Stimulated activated CD4-positive, alpha-beta T cell treated with anti-CD3 and anti-CD28 coated beads, Interleukin-1b, Interleukin-23, amount 100 ng/mL, for 4 hours (primary cell): ENCODE data around the gene NUS1.
"Not testable (repeated sequence)": the region's sequence is repeated elsewhere in the genome, so short reads cannot be mapped to it uniquely, and the experiment has no call there.

Experiments used
- DNase-seq, 2 donors: peaks; one replicate each; pipeline ENCODE4 v3.0.0-alpha.2; 2020; ENCODE audit warnings: low read depth in 2 of 2

NUS1 gene

DNA sequence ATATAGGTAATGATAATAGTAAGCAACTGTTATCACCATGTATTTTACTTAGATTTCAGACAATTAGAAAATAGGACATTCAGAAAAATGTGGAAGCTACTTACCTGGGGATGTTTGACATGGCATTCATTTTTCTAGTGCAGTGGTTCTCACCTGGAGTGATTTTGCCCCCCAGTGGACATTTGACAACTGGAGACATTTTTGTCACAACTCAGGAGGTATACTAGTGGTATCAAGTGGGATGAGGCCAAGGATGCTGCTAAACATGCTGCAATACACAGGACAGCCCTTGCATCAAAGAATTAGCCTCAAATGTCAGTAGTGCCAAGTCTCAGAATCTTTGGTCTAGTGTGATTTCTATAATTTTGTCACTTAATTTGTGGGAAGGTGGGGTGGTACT, 36.1 kb downstream of the NUS1 start:
- DNase-seq: no peak

DNA sequence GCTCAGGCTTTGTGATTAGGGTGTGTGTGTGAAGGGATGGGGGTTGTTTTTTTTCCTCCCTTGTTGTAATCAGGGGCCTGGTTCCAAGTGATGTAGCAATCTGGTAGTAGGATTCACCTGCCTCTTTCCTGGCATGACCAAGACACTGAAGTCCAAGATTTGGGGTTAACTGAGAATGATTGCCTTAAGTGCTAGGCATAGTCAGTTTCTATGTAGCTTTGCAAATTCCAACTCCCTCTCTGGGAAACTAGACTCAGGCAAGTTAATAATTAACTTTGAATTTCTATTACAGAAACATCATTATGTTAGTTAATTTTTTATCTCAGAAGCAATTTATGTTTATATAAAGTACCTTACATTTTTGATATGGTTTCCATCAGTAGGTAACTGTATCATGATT, 43.6 kb downstream of the NUS1 start:
- no peak for DNase-seq

DNA sequence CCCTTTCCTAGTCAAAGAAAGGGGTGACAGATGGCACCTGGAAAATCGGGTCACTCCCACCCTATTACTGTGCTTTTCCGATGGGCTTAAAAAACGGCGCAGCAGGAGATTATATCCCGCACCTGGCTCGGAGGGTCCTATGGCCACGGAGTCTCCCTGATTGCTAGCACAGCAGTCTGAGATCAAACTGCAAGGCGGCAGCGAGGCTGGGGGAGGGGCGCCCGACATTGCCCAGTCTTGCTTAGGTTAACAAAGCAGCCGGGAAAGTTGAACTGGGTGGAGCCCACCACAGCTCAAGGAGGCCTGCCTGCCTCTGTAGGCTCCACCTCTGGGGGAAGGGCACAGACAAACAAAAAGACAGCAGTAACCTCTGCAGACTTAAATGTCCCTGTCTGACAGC, 46.3 kb downstream of the NUS1 start:
- not testable (repeated sequence) for DNase-seq

DNA sequence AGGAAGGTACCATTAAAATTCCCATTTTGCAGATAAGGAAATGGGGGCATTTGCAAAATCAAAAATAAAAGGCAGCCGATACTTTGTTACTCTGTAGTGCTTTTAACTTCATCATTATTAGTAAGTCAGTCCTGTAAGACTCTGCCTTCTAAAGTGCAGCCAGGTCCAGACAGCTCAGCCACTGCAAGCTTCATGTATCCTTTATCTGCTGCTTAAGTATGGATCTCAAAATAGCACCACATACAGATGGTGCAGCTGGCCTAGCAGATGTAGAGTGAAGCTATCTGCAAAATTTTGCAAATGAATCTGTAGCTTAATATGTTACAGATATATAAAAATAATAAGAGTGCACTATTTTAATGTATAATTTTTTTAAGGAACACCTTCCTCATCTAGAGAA, 53.4 kb downstream of the NUS1 start:
- no peak for DNase-seq

DNA sequence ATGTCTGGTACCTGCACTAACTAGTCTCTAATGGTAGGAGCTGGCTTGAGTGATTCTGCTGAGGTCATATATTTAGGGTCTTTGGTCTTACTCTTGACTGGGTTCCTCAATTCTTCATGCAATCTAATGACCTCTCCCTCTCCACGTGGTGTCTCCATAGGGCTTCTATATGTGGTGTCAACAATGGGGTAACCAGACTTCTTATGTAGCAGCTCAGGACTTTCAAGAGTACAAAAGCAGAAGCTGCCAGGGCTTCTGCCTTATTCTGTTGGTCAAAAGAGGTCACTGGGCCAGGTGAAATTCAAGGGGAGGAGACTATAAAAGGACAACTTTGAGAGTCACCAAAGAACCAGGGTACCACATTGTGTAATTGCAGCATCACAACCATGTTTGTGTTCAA, 54.3 kb downstream of the NUS1 start:
- DNase-seq: no peak

DNA sequence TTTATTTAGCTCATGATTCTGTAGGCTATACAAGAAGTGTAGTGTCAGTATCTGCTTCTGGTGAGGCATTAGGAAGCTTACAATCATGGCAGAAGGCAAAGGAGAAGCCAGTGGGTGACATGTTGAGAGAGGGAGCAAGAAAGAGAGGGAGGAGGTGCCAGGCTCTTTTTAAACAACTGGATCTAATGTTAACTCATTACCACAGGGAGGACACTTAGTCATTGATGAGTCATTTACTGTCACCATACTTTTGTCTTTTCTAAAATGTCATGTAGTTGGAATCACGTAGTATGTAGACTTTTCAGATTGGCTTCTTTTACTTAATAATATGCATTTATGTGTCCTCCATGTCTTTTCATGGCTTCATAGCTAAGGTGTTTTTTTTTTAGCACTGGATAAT, 58.1 kb downstream of the NUS1 start:
- DNase-seq: no peak

DNA sequence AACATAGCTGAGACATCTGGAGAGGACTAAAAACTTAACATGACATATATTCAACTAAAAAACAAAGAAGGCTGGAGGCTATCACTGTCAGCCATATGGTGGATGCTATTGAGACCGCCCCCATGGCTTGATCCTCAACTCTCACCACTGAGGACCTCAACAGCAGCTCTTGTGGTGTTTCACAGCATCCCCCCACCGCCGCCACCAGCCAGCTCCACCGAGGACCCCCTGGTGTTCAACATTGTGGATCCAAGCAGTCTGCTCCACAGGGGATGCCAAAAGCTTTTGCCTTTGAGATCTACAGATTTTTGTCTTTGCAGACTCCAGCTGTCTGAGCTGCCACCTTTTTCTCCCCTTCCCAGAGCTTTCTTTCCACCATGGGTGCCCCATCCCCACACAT, 64.6 kb downstream of the NUS1 start:
- no peak for DNase-seq

DNA sequence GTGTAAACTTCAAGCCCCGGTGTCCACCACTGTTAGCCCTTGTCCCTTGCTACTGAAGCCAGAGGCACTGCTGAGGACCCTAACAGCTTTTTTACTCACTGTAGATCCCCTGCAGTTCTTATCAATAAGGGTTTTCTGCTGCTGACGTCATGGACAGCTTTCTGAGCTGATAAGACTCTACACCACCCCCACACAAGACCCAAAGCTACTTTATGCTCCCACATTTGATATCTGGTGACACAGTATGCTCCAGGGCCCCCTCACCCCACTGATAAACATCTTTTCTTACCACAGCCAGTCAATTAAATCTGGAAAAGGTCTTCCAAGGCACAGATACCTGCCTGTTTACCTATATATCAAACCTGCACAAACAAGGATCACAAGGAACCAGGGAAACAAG, 65.3 kb downstream of the NUS1 start:
- no peak for DNase-seq

DNA sequence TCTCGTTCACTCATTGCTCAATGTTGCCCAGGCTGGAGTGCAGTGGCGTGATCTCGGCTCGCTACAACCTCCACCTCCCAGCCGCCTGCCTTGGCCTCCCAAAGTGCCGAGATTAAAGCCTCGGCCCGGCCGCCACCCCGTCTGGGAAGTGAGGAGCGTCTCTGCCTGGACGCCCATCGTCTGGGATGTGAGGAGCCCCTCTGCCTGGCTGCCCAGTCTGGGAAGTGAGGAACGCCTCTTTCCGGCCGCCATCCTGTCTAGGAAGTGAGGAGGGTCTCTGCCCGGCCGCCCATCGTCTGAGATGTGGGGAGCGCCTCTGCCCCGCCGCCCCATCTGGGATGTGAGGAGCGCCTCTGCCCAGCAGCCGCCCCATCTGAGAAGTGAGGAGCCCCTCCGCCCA, 75.4 kb downstream of the NUS1 start:
- not testable (repeated sequence) for DNase-seq
